A673 (cell line): ENCODE measurements around the gene RNF8. TPM values are rescaled to one million over a fixed set of nuclear protein-coding genes. Genes with fewer than 3 reads are reported as not detected.

Experiments
- BruUV-seq: library from RNA; stranded (reverse); fragments of 400-500 nt; replicated peaks from 2 replicates; lab custom pipeline; 2021; lab: Mats Ljungman, UMichigan
- CTCF ChIA-PET: fragments of 300-600 bp; sonication (Branson Sonifier 250); formaldehyde crosslinking; loops from one replicate; lab custom pipeline; 2022; ENCODE audit warnings: antibody characterized with exemption; lab: Charles Lee
- POLR2A ChIA-PET: fragments of 300-600 bp; sonication (Branson Sonifier 250); formaldehyde crosslinking; loops from one replicate; lab custom pipeline; 2022; ENCODE audit warnings: antibody characterized with exemption; ENCODE audit not compliant: low non-redundant PET; lab: Charles Lee
- DNase-seq: peaks from one replicate; pipeline ENCODE4 v3.0.0-alpha.2; 2015; ENCODE audit warnings: low spot score
- H3K27ac ChIP-seq: fragments of 200-600 bp; sonication (generic); 2 replicates; pipeline ENCODE4 v1.5.1; 2016; ENCODE audit warnings: mixed run types, low read depth, mild to moderate bottlenecking, mixed read lengths, antibody characterized with exemption, low read length; ENCODE audit not compliant: poor library complexity, severe bottlenecking
- H3K27me3 ChIP-seq: fragments of 200-600 bp; sonication (generic); replicated peaks from 2 replicates; pipeline ENCODE4 v1.6.1; 2017; ENCODE audit warnings: mixed run types, low read depth, mild to moderate bottlenecking, mixed read lengths, antibody characterized with exemption, low read length; ENCODE audit not compliant: insufficient read depth, poor library complexity
- H3K36me3 ChIP-seq: fragments of 200-600 bp; sonication (generic); 2 replicates; pipeline ENCODE4 v1.6.1; 2016; ENCODE audit warnings: mixed run types, mild to moderate bottlenecking, mixed read lengths, antibody characterized with exemption, low read length; ENCODE audit not compliant: insufficient read depth, poor library complexity, severe bottlenecking
- H3K4me1 ChIP-seq: fragments of 200-600 bp; sonication (generic); 2 replicates; pipeline ENCODE4 v1.6.1; 2017; ENCODE audit warnings: mixed run types, mild to moderate bottlenecking, mixed read lengths, antibody characterized with exemption, low read length; ENCODE audit not compliant: insufficient read depth, poor library complexity, severe bottlenecking
- H3K4me3 ChIP-seq: fragments of 200-600 bp; sonication (generic); 2 replicates; pipeline ENCODE4 v1.5.1; 2016; ENCODE audit warnings: low read depth, mixed run types, mild to moderate bottlenecking, mixed read lengths, low read length; ENCODE audit not compliant: poor library complexity, severe bottlenecking
- H3K9me3 ChIP-seq: fragments of 200-600 bp; sonication (generic); 2 replicates; pipeline ENCODE4 v1.6.1; 2016; ENCODE audit warnings: mixed run types, low read depth, mild to moderate bottlenecking, mixed read lengths, antibody characterized with exemption, low read length; ENCODE audit not compliant: poor library complexity, severe bottlenecking
- EZH2 ChIP-seq: fragments of 200-600 bp; sonication (generic); IDR thresholded peaks from 2 replicates; pipeline ENCODE4 v1.6.1; 2017; ENCODE audit warnings: borderline replicate concordance, low read depth, mild to moderate bottlenecking, mixed read lengths, antibody characterized with exemption, low read length; ENCODE audit not compliant: poor library complexity, severe bottlenecking
- intact Hi-C: fragments of 100-400 bp; cut with micrococcal nuclease; formaldehyde crosslinking; loops from one replicate; pipeline ENCODE4 v1.10.0; 2022; ENCODE audit not compliant: unreplicated experiment
- total RNA-seq: library from RNA; stranded (reverse); gene quantifications from 2 replicates; pipeline ENCODE4 v1.2.3, GENCODE V29; 2021
- TF ChIP-seq, protein P1 (sequence below): fragments of 300-800, 200-600 bp; sonication (generic); conservative IDR thresholded peaks from 2 replicates; pipeline ENCODE4 v1.5.1; 2017; ENCODE audit warnings: low read depth, mild to moderate bottlenecking, antibody characterized with exemption, low read length, moderate library complexity, mixed read lengths

Gene RNF8
- total RNA-seq, 1 experiment from 2014 or later, result 25.6 TPM

DNA sequence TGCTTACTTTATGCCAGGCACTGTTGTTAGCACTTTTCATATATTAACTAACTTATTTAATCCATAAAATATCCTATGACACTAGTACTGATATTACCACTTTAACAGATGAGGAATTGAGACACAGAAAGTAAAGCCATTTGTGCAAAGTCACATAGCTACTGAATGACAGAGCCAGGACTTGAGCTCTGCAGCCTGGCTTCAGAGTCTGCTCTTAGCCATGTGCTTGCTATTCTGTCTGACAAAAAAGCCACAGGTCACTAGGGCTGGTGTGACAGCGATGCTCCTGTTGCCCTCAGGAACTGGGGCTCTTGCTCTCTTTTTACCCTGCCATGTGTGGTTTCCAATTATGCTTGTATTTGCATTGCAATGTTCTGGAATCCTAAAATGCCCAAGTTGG, 44.7 kb upstream of the RNF8 start:
- DNase-seq, result no peak
- intact Hi-C loops, result no loop called here
- peaks cover 3% of the 10 kb centered on the region for H3K36me3 ChIP-seq
- H3K9me3 ChIP-seq, result no peaks in the 10 kb centered on the region
- ChIA-PET CTCF (no interaction called here), POLR2A (no interaction called here)
- TF ChIP-seq, protein P1, sequence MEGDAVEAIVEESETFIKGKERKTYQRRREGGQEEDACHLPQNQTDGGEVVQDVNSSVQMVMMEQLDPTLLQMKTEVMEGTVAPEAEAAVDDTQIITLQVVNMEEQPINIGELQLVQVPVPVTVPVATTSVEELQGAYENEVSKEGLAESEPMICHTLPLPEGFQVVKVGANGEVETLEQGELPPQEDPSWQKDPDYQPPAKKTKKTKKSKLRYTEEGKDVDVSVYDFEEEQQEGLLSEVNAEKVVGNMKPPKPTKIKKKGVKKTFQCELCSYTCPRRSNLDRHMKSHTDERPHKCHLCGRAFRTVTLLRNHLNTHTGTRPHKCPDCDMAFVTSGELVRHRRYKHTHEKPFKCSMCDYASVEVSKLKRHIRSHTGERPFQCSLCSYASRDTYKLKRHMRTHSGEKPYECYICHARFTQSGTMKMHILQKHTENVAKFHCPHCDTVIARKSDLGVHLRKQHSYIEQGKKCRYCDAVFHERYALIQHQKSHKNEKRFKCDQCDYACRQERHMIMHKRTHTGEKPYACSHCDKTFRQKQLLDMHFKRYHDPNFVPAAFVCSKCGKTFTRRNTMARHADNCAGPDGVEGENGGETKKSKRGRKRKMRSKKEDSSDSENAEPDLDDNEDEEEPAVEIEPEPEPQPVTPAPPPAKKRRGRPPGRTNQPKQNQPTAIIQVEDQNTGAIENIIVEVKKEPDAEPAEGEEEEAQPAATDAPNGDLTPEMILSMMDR, result no peak
- no peak for TF ChIP-seq EZH2
- BruUV-seq, result no TSS peak
- no peaks in the 10 kb centered on the region for H3K27me3 ChIP-seq
- H3K27ac ChIP-seq, result no peak overlapping the region
- H3K4me3 ChIP-seq, result no peak overlapping the region
- no peaks in the 10 kb centered on the region for H3K4me1 ChIP-seq

DNA sequence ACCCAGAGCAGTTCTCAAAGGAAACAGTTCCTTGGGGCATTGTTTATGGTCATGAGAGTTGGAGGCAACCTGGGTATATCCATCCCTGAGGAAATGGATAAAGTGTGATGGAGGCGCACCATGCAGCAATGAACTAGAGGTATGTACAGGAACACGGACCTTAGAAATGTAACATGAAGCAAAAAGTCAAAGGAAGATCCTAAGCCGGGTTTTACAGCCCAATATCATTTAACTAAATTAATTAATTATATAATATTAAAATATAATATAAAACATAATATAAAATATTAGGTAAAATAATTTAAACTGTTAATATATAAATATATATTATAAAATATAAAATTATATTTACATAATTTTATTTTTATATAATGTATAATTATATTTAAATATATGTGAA, 44.1 kb upstream of the RNF8 start:
- H3K27me3 ChIP-seq, result no peaks in the 10 kb centered on the region
- no peak for DNase-seq
- H3K9me3 ChIP-seq, result no peaks in the 10 kb centered on the region
- BruUV-seq, result no TSS peak
- no peak overlapping the region for H3K4me3 ChIP-seq
- H3K36me3 ChIP-seq, result peaks cover 3% of the 10 kb centered on the region
- H3K27ac ChIP-seq, result no peak overlapping the region
- TF ChIP-seq EZH2, result no peak
- TF ChIP-seq, protein P1, result no peak
- intact Hi-C loops, result no loop called here
- ChIA-PET CTCF (no interaction called here), POLR2A (no interaction called here)
- no peaks in the 10 kb centered on the region for H3K4me1 ChIP-seq

DNA sequence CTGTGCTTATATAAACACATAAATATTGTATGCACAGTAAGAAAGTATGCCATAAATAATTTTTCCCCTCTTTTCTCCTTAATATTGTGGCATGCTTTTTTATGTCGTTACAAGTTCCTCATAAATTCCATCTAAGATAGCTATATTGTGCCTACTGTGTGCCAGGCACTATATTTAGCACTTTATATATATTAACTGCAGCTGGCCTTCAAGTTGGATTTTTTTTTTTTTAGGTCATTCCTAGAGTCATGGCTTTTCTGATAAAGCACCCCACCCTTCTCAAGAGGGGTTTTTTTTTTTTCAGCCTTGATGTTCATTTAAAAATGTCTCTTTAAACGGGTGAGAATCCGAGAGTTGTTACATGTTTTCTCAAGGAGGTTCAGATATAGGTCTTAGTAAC, 42.8 kb upstream of the RNF8 start:
- intact Hi-C loops, result no loop called here
- TF ChIP-seq, protein P1, result no peak
- TF ChIP-seq EZH2, result no peak
- BruUV-seq, result no TSS peak
- CTCF ChIA-PET, result no interaction called here
- H3K27ac ChIP-seq, result no peak overlapping the region
- POLR2A ChIA-PET, result no interaction called here
- H3K4me3 ChIP-seq, result no peak overlapping the region
- H3K27me3 ChIP-seq, result no peaks in the 10 kb centered on the region
- H3K9me3 ChIP-seq, result no peaks in the 10 kb centered on the region
- peaks cover 8% of the 10 kb centered on the region for H3K36me3 ChIP-seq
- no peaks in the 10 kb centered on the region for H3K4me1 ChIP-seq
- no peak for DNase-seq
